HG03280 (cell line): ENCODE measurements around the gene MYEF2.
A peak's percentile ranks its signal among the peaks of the same experiment; 100 is the strongest.

Experiments used
- ATAC-seq: cut with Tn5 transposase; IDR thresholded peaks from one replicate; pipeline ENCODE4 v1.9.1; 2021; ENCODE audit warnings: mild to moderate bottlenecking, moderate library complexity; ENCODE audit not compliant: unreplicated experiment

MYEF2 gene

DNA sequence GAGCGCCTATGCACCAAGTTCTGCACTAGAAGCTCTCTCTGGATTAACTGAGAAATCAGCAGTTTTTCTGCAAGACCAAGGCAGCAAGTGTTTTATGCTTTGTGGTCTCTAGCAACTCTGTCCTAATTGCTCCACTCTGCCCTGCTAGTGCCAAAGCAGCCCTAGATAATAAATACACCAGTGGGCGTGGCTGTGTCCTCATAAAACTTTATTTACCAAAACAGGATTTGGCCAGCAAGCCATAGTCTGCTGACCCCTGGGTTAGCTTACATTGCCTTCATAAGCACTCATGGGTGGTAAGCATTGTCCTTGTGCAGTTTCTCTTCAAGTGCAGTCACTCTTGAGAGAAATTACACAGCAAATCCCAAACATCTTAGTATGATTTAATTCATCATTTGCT lies 88.0 kb downstream of the MYEF2 start:
- no peak for ATAC-seq

DNA sequence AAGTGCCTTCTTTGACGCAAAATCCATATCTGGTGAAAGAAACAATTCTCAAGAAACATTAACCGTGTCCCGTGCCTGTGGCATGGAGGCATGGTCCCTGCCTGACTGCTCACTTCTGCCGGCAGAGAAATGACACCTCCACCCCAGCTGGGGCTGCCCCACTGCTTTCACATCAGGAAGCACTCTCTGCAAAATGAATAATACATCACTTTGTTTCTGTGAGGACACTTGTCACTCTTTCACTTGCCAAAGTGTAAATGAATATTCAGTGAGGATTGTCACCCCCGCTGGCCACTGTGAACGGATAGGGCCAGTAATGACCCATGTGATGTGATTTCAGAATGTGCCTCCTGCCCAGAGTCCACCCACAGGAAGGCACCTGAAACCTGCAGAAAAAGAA lies 88.4 kb downstream of the MYEF2 start:
- peak; percentile 53 for ATAC-seq

- ATAC-seq: no peak
Measured at GRCh38 chr15:48087844-48088243, 90.3 kb downstream of the MYEF2 start.

GRCh38 chr15:48086576-48086975 lies 91.5 kb downstream of the MYEF2 start:
- ATAC-seq: no peak

DNA sequence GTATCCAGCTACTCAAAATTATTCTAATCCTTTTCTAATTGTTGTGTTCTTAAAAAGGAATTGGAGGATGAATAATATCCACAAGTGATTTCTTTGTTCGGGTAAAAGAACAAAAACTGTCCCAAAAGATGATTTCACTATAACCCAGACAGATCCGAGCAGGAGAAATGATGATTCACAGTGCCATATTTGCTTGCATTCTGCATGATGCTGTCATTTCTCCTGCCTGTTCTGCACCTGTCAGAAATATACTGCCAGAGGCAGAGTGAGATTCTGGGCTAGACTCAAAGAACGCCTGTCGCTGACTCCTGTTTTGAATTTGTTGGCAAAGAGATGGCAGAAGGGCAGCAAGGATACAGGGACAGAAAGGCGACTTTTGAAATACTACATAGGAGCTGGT lies 92.0 kb downstream of the MYEF2 start:
- no peak for ATAC-seq

- ATAC-seq: no peak
Measured at GRCh38 chr15:48085591-48085930, 92.5 kb downstream of the MYEF2 start.

DNA sequence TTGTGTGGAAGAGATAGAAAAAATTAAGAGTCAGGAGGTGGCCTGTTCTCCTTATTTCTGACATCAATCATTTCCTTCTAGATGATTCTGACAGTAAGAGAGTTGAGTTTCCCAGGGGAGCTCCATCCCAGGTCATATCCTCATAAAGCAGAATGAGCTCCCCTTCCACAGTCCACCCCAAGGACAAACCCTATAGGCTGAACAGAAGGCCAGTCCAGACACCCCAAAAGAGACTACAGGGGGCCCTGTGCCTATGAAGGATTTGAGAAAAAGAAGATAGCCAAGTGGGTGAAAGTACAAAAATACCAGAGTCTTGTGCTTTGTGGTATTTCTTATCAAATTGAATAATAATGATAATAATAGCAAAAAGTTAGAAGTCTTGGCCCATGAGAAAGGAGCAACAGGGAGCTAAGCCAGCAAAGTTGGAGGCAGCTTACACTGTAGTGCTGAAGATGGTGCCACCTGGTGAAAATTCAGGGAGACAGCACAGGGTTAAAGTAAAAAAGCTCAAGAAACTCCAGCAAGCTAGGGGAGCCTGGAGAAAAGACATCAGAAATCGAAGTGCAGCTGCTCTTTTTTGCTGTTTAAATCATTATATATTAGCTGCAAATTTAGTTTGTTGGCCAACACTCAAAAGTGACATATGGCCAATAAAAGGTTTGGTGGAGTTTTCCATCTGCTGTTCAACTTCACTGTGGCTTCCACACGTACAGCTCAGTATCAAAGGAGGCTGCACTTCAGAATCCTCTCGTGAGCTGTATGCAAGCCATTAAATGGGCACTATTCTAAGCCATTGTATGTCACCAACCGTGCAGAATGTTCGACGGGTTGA lies 93.1 kb downstream of the MYEF2 start:
- no peak for ATAC-seq
